CD4-positive, alpha-beta T cell treated with Interleukin-15 for 4 hours (primary cell): ENCODE measurements around the gene NEGR1.

Source experiments
- DNase-seq: peaks from one replicate; pipeline ENCODE4 v3.0.0-alpha.2; 2020; ENCODE audit warnings: low spot score

NEGR1 gene

DNA sequence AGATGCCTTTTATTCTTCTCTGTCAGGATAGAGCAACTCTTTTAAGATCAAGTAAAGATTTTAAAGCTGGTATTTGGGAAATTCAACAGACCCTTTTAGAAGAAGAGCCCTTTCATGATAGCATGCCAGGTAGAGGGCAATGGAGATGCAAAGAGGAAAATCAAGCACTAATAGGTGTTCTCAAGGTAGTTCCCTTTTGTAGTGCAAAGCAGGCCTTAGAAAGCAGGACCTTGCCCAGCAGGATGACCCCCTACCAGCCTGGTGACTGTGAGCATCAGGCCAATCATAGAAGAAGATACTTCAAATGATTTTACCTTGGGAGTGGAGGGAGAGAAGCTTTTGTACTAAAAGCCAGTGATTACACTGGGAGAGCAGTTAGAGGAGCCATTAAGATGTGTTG lies 820.1 kb downstream of the NEGR1 start:
- DNase-seq = no peak

DNA sequence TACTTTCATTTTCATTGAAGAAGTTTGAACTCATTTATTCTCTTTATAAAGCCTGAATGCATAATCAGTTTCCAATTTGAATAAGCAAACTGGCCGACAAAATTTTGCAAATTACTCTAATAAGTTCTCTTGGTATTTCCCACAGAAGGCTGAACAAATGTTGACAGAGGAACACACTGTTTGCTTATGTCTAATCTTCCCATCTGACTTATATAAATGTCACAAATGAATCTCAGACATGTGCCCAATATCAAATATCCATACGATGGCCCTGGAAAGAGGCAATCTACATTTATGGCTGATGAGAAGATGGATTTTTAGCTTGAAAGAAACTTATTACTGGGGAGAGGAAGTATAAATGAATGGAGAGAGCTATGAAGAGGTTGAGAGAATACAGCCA lies 820.9 kb downstream of the NEGR1 start:
- no peak for DNase-seq

DNA sequence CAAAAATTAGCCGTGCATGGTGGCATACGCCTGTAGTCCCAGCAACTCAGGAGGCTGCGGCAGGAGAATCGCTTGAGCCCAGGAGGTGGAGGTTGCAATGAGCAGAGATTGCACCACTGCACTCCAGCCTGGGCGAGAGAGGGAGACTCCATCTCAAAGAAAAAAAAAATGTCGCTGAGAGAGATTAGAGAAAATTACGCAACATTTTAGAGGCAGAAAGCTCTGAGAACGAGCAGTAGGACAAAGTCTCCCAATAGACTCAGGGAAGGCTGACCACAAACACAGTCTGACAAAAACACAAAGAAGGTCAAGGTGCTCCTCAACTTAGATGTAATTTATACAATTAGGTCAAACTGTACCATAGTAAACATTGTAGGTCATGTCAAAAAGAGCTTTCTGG lies 833.9 kb downstream of the NEGR1 start:
- no peak for DNase-seq

DNA sequence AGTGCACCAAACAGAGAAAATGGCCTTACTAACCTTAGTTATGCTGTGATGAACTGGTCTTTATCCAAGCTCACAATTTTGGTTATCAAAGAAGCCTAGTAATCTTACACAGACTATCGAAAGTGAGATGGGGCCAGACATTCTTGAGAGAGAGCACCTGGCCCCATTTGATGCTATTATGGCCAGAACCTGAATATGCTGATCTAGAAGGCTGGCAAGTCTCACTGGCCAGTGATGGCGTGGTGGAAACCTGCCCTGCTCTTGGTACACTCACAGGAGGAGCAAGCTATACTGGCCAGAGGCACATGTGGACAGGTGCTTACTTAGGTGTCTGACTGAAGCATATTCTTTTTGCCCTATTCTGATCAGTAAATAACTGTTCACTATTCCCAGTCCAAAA lies 843.7 kb downstream of the NEGR1 start:
- DNase-seq = no peak

DNA sequence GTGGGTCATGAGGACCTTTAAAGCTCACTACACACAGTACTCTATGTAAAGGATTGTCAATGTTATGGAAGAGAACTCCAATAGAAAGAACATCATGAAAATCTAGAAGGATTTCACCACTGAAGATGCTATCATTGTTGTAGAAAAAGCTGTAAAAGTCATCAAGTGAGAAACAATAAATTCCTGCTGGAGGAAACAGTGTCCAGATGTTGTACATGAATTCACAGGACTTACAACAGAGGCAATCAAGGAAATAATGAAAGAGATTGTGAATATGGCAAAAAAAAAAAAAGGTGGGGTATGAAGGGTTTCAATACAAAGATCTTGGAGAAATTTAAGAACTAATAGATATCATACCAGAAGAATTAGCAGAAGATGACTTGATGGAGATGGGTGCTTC lies 846.4 kb downstream of the NEGR1 start:
- DNase-seq = no peak

DNA sequence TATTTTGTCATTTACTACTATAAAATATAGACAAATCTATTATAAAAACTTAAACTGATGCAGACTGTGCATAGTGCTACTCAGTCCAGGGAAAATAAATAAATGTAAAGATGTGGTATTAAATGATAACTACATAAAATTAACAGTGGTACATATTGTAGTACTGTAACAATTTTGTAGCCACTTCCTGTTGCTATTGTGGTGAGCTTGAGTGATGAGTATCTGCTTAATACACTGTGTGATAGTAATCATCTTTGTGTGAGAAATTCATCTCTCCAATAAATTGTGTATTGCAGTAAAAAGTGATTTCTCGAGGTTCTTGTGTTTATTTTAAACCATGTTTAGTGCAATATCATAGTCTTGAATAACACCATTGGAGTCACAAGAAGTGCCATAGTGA lies 848.1 kb downstream of the NEGR1 start:
- no peak for DNase-seq

DNA sequence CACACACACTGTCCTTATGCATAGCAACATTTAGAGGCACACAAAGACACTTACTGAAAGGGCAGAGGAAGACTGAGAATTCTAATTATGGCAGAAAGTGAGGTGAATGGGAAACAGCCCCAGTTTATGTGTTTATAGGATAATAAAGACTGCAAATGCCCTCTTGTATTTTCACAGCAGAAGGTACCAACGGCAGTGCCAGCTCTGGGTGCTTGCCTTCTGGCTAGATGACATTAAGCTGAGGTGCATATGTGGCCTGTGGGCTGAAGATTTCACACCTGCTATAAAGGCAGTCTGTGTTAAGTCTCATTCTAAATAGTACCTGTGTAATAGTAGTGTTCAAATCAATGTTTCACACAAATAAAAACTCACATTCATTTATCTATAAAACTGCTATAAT lies 854.3 kb downstream of the NEGR1 start:
- no peak for DNase-seq

DNA sequence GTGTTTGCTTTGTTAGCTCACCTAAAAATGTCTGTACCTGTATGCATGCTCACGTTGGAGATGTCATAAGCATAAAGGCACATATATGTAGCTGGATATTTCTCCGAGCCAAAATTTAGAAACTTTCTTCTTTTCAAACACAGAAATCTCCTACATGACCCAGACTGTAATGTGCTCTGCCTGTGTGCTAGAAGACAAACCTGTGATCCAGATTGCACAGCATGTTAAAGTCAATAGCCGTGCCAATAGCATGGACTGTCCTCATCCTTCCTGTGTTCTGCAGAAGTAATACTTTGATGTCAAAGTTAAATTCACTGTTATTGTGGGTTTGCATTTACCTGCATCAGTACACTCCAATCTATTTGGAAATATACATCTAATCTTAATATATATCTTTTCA lies 855.3 kb downstream of the NEGR1 start:
- no peak for DNase-seq

DNA sequence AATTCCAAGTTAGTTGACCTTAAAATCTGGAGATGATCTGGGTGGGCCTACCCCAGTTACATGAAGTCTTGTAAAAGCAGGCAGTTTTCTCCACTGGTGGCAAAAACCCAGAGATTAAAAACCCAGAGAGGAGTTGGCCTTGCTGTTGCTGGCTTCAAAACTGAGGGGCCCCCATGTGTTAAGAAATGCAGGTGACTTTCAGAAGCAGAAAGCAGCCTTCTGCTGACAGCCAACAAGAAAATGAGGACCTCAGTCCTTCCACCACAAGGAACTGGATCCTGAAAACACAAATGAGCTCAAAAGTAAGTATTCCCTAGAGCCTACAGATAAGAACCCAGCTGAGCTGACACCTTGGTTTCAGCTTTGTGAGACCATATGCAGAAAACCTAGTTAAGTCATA lies 857.8 kb downstream of the NEGR1 start:
- DNase-seq = no peak

DNA sequence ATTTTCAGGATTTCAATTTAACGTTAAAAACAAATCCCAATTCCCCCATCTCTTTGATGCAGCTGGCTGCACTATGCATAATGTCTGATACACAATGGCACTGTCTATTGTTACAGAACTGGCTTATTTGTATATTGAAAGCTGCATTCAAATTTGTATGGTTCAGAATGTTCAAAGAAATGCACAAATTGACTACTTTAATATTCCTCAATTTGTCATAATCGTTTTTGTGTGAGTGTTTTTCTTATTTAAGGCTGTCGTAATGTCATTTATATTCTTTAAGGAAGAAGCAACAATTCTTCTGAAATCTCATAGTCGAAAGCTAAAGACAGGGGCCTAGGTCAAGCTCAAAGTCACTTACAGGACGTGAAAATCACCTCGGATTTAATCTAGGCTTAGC lies 860.1 kb downstream of the NEGR1 start:
- DNase-seq = no peak

DNA sequence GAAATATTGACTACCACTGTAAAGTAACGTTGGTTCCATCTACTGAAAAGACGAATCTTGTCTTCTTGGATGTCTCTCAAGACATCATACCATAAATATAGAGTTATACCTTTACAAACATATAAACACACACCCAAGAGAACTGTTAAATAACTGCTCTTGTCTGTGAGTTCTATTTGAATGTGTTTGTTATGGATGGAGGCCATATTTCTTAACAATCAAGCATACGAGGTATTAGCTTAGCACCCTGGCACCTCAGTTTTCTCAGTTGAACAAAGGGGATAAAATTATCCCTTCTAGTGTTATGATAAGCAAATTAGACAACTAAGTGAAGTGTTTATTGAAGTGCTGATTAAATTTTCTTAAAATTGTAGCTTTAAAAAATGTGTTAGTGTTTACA lies 864.9 kb downstream of the NEGR1 start:
- no peak for DNase-seq

DNA sequence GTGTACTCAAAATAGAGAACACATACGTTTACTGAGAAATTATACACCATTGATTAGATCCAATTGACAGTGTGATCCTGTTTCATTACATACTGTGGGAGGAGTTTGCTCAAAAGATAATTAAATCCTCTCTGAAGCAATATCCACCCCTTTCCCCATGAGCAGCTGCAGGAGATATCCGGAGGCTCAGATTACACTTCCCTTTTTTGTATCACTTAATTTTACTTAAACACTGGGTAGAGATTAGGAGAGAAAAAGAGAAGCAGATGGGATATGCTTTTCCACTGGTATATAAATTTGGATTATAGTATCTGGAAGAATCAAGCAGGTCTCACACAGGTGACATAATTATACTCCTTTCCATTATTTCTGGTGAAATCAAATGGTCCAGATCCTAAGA lies 868.2 kb downstream of the NEGR1 start:
- DNase-seq = no peak

DNA sequence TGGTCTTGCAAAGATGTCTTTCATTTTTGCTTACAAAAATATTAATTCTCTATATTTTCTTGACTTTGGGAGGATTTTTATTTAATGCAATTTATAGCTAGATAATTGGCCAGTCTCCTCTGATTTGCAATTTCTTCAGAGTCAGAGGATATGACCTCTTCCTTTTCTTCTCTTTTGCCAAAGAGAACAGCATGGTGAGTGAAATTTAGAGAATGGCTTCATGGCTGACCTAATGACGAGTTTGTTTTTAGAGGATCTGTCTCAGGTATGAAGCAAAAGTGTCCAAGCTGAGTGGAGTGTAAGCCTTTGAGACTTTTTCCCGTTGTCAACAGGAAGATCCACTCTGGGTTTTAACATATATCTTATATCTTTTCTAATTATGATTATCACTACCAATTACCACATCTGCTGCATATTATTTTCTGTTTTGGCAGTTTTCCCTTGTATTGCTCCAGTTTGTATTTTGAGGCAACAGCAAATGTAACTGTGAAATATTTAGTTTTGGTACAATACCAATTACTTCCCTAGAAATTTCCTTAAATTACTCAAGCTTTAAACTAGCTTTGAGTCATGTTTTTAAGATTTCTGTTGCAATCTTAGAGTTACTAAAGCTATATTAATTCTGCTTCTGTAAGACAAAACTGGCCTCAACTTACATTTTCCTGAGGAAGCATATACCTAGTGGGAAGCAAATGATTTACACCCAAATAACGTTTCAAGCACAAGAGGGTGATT lies 868.7 kb downstream of the NEGR1 start:
- DNase-seq = no peak

DNA sequence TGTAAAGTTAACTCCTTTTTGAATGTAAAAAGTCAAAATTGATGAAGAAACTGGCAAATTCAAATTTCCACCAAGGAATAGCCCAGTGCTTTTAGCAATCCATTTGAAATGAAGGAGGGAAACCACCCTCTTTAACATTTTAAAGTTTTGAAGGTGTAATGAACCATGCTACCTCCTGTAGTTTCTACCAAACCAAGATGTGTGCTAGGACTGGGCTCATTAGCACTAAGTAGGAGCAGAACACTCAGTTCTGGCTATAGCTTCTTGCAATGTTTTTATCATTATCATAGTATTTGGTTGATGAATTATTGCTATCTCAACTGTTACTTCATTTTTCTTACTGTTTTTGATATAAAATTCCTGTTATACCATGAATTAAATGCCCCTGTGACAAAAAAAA lies 882.3 kb downstream of the NEGR1 start:
- no peak for DNase-seq

DNA sequence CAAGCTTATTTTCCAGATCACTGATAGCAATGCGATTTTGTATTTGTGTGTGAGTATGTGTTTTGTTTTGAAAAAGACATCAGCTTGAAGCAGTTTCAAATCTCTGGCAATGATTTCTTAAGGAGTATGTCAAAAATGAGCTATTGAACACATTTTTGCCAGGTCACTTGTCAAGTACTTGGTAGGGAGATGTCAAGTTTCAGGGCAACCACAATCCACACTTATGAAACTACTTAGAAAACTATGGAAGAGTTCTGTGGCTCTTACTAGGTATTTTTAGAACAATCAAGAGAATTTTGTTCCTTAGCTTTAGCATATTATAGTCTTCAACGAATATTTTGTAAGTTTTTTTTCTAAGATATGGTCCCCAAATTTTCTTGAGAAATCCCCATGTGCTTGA lies 882.7 kb downstream of the NEGR1 start:
- no peak for DNase-seq

DNA sequence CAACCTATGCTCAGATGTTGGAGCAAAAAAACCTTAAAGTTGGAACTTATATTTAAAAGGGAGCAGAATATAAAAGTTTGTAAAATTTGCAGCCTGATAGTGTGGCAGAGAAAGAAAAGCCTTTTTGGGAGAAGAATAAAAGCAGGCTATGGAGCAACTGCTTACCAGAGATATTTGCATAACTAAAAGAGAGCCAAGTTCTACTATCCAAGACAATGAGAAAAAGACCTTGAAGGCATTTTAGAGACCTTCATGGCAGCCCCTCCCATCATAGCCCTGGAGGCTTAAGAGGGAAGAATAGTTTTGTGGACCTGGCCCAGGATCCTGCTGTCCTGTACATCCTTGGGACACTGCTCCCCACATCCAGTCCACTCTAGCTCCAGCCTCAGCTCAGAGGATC lies 889.0 kb downstream of the NEGR1 start:
- DNase-seq = no peak

DNA sequence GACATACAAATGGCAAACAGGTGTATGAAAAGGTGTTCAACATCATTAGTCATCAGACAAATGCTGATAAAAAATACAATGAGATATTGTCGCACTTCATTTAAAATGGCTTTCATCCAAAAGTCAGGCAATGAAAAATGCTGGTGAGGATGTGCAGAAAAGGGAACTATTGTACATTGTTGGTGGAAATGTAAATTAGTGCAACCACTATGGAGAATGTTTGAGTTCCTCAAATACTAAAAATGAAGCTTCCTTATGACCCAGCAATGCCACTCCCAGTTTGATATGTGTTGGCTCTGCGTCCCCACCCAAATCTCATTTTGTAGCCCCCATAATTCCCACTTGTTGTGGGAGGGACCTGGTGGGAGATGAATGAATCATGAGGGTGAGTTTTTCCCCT lies 891.8 kb downstream of the NEGR1 start:
- DNase-seq = no peak

DNA sequence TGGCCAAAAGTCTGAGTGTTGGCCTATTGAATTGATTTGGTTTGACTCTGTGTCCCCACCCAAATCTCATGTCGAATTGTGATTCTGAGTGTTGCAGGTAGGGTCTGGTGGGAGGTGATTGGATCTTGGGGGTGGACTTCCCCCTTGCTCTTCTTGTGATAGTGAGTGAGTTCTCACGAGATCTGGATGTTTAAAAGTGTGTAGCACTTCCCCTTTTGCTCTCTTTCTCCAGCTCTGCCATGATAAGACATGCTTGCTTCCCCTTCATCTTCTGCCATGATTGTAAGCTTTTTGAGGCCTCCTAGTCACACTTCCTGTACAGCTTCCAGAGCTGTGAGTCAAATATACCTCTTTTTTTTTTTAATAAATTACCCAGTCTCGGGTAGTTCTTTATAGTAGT lies 904.5 kb downstream of the NEGR1 start:
- no peak for DNase-seq

DNA sequence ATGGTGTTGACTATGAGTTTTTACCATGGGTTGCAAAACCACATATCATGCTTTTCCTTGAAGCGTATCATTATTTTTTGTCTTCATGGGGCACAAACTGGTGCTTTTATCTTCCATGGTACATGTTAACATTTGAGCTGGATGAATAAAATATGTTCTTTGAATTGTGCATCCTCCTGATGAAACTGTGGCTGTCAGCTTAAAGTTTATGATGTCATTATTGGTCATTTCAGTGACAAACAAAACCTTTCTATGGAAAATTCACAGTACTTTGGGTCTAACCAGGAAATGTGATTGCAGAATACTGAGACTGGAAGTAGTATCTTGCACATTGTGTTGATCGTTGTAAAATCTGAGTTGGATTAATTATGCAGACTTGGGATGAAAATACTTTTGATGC lies 909.8 kb downstream of the NEGR1 start:
- DNase-seq = no peak

DNA sequence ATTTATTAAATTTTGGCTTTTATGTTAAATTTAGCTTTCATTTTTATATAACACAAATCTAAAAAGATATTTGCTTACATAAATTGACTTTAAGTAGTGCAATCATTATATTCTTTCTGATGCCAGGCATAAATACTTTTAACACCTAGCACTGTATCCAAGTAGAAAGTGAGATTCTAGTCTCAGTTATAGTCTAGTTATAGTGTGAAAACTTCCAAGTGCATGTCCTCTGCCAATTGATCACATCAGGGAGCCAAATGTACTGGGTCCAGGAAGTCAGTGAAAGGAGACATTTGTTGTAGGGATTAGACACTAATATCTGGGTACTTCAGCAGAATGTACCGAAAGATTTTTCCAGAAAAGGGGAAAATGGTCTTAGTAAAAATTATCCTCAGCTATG lies 910.8 kb downstream of the NEGR1 start:
- no peak for DNase-seq

DNA sequence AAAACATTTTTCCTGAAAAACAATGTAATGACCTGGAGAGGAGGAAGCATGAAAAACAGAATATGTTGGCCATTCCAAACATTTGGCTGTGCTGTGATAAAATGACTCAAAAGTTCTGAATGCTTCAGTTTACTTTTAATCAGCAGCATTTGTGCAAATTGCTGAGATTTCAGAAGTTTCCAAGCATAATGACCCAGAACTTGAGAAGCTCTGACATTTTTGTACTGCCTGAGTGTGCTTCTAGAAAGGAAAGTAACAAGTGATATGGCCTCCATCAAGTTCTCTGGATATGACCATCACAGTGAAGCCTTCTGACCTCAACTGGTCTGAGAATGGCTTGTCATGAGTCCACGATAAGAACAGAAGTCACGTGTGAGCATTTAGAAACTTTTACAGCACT lies 918.1 kb downstream of the NEGR1 start:
- DNase-seq = no peak

DNA sequence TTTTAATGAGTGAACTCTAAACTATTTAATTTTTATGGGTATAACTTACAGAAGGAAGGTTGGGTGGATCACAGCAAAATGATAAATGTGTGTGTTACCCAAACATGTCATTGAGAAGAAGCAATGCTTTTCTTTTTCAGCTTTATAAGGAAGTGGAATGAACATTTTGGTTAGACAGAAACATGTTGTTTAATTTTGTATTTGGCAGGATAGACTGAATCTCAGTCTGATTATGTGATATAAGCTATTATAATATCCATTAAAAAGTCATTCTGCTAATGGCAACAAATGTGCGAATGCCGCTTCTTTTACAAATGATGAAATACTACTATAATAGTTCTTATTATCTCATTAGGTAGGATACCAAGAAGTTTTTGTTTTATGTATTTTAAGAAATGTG lies 919.6 kb downstream of the NEGR1 start:
- no peak for DNase-seq

DNA sequence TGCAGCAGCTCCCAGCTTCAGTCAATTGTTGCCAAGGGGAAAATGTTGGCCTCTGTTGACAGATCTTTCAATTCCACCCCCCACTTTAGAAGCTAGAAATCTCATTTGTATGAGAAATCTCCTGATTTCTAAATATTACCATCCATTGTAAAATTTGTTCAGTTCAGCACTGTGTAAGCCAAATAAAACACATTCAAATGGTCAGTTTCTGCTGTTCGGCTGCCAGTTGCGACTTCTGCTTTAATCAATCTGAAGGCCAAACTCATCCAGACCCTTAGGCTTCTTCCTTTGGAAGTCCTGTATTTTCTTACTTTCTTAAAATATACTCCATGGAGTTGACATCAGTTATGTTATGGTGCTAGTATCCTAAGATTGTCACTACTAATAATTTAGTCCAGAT lies 920.3 kb downstream of the NEGR1 start:
- DNase-seq = no peak

DNA sequence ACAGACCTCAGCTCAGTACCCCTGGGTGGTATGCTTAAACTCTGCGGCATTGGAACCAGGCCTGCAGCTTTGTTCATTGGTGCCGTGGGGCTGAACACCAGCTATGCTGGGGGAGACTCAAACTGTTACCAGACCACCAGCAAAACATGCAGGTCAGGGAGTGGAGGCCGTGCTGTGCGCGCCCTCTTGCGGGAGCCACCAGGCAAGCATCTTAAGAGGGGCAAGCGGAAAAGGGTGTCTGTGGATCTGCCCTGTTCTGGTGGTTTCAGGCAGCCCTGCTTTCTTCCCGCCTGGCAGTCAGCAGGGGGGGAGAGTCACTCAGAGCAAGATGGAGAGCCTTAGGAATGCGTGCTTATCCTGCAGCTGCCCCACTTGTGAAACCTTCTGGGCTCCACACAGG lies 924.6 kb downstream of the NEGR1 start:
- no peak for DNase-seq

DNA sequence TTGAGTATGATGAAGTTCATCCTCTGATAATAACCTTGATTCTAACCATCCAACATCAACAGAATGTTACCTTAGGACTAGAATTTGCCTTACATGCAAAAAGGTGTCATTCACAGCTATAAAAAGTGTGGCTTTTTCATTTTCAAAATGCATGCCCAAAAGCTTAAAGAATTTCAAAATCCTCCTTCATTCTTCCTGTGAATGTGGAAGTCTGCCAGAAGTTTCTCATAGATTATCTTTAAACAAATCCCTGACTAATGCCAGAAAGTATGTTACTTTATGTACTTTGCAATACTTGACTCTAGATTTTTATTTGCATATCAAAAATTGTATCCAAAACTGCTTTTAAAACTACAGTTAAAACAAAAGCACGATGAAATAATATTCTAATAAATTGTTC lies 930.9 kb downstream of the NEGR1 start:
- DNase-seq = no peak
